LNCAP (cell line): ENCODE data around the gene PI4KA.

Experiments
- TF ChIP-seq, protein P1 (sequence below): fragments of 450-650 bp; IDR thresholded peaks from 2 replicates; pipeline ENCODE4 v1.5.1; 2017; ENCODE audit warnings: mild to moderate bottlenecking

The PI4KA gene

DNA sequence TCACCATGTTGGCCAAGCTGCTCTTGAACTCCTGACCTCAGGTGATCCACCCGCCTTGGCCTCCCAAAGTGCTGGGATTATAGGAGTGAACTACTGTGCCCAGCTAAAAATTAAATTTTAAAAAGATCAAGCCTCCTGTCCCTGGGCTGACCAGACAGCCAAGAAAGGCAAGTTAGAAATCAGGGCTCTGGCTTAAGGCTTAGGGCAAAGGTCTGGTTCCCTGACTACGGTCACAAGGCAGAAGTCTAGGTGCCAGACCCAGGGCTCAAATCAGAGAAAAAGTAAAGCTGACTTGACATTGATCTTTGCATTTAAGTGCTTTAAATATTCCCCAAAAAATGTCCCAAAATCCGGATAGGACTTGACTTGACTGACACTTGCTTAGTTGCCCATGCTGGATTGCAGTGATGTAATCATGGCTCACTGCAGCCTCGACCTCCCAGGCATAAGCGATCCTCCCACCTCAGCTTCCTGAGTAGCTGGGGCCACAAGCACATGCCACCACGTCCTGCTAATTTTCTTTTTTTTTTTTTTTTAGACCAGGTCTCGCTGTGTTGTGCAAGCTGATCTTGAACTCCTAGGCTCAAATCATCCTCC, 41.3 kb upstream of the PI4KA start:
- TF ChIP-seq, protein P1, sequence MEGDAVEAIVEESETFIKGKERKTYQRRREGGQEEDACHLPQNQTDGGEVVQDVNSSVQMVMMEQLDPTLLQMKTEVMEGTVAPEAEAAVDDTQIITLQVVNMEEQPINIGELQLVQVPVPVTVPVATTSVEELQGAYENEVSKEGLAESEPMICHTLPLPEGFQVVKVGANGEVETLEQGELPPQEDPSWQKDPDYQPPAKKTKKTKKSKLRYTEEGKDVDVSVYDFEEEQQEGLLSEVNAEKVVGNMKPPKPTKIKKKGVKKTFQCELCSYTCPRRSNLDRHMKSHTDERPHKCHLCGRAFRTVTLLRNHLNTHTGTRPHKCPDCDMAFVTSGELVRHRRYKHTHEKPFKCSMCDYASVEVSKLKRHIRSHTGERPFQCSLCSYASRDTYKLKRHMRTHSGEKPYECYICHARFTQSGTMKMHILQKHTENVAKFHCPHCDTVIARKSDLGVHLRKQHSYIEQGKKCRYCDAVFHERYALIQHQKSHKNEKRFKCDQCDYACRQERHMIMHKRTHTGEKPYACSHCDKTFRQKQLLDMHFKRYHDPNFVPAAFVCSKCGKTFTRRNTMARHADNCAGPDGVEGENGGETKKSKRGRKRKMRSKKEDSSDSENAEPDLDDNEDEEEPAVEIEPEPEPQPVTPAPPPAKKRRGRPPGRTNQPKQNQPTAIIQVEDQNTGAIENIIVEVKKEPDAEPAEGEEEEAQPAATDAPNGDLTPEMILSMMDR: no peak

DNA sequence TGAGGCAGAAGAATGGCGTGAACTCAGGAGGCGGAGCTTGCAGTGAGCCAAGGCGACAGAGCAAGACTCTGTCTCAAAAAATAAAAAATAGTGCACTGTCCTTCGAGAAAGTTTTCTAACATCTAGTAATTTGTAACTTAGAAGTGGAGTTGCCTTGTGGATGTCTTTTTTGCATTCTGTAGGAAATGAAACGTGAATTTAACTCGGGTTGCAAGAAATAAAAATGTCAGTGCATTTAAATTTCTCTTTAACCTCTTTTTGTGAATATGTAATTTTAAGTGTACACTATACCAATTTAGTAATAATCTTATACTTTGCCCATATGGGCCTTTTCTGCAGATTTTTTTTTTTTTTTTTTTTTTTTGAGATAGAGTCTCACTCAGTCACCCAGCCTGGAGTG, 32.4 kb upstream of the PI4KA start:
- TF ChIP-seq, protein P1: no peak

DNA sequence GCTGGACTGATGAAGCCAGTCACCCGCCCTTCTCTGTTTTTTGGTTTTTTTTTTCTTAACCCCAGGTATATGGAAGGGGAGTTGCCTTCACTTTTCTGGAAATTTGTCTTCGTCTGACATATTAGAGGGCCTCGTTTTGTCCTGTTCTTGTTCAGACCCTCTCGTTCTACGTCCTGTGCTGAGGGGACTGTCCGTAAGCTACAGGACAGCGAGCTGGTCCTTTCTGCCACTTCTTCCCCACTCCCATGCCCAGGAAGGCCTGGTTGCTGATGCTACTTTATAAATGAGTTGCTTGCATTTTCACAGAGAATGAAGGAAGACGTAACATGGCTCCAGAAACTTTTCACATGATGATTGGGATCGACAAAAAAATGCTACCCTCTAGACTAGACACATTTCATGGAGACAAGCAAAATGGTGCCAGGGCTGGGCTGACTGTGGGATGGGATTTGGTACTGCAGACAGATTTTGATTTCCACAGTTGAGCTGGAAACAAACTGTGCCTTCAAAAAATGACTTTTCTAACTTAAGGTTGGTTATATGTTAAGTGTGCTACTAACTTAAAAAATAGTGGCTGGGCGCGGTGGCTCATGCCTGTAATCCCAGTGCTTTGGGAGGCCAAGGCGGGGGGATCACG, 31.4 kb upstream of the PI4KA start:
- TF ChIP-seq, protein P1: no peak

DNA sequence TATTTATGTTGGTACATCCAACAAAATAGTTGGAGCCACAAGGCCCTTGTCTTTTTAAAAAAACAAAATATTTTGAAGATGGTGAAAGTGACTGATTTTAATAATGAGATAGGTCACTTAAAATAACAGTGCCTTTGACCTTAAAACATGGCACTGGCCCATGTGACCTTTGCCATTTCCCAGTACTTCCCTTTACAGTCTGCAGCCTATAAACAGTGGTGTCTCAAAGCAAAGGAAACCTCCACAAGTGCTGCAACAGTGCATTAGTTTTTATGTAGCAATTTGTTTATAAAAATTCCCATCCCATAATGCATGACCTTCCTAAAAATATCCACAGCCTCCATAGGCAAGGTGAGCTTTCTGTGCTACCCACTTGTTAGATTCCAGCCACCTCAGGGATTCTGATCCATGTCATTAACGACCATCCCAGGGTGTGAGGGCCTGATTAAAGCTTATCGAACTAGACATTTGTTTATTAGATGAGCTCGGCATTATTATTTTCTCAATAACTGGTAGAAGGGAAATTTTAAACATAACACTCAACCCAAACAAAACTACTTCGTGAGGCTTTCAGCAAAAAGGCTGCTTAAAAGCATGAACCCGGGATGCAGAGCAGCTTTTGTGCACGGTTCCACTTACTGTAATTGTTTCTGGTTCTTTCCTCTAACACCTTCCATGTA, 30.6 kb upstream of the PI4KA start:
- TF ChIP-seq, protein P1: no peak

DNA sequence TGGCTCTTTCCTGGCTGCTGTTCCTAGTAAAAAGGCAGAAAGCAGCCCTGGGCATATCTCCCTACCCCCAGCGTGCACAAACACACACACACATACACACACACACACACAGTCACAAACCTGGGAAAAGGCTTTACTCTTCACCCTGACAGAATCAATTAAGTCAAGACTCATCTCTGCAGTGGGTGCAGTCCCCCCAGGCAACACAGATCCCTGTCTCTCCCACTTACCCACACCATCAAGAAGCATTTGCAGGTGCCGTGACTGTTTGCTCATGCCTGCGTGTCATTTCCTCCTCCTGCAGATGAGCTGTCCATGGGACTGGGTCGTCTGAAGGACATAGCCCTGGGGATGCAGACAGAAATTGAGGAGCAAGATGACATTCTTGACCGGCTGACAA, 28.8 kb upstream of the PI4KA start:
- TF ChIP-seq, protein P1: no peak

DNA sequence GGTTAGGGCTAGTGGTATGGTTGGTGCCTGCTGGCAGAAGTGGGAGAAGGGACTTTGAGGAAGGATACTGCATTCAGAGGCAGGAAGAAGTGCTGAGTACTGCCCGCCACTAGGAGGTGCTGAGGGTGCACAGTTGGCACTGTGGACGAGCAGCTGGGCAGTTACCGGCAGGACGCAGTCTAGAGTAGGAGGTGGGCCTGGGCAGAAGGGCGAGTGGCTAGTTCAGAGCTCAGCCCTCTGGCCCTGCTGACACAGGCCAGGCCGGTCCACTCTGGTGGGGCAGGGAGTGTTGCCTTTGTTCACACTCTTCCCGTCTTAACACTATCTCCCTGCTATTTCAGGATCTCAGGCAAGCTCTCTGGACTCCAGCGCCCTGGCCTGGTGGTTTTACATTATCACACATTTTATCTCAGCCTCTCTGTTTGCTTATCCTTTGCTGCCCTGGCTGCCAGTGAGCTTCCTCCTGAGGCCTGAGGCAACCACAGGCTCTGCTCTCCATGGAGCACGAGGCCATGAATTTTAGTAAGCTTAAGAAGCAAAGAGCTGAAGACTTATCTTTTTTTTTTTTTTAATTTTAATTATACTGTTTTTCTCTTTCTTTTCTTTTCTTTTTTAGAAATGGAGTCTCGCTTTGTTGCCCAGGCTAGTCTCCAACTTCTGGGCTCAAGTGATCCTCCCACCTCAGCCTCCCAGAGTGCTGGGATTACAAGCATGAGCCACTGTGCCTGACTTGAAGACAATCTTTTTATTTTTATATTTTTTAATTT, 27.1 kb upstream of the PI4KA start:
- TF ChIP-seq, protein P1: peak; percentile 97

DNA sequence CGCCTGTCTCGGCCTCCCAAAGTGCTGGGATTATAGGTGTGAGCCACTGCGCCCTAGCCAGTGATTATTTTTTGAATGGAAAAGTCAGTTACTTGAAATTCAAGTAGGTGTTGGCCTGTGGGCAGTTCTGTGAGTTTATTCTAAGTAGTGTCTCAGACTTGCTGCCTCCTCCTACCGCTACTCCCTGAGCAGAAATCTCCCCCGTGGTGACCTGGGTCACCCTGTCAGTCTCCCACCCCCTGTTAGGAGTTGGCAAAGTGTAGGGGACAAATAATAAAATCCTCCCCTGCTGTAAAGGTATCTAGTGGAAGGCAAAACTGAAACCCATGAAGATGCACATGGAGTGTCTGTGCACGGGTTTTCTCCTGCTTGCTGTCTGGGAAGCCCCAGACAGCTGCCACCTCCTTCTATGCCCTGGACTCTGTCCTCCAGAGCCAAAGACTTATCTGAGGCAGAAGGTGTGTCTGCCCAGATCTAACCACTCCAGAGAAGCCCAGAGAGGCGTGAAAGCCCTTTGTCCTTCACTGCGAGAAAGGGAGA, 26.5 kb upstream of the PI4KA start:
- TF ChIP-seq, protein P1: no peak
